Keratinocyte (primary cell): ENCODE measurements around the gene DEPP1. TPM values are rescaled to one million over a fixed set of nuclear protein-coding genes. Genes with fewer than 3 reads are reported as not detected.

Source experiments
- DNase-seq: peaks from one replicate; pipeline ENCODE4 v3.0.0-alpha.2; 2011; ENCODE audit warnings: low read depth, missing footprints, low spot score
- FAIRE-seq: peaks from 2 replicates; lab custom pipeline; 2011; peaks lifted over from hg19 to GRCh38; lab: Jason Lieb, UNC
- H2AFZ ChIP-seq: 2 replicates; pipeline ENCODE4 v1.6.0; 2012; ENCODE audit warnings: low read length, control low read depth, inconsistent platforms; ENCODE audit not compliant: control insufficient read depth
- H3K27ac ChIP-seq: 2 replicates; pipeline ENCODE4 v1.5.1; 2011; ENCODE audit warnings: low read length; ENCODE audit not compliant: control insufficient read depth, insufficient read depth
- H3K27me3 ChIP-seq: 3 replicates; pipeline ENCODE4 v1.6.0; 2011; ENCODE audit warnings: low read length; ENCODE audit not compliant: control insufficient read depth, insufficient read depth; ENCODE audit errors: extremely low read depth
- H3K36me3 ChIP-seq, 2 experiments: 2 replicates in 1 of 2; 3 replicates in 1 of 2; pipeline ENCODE4 v1.5.1; 2011; ENCODE audit warnings: low read length in 2 of 2, mild to moderate bottlenecking in 1 of 2; ENCODE audit not compliant: control insufficient read depth in 2 of 2, insufficient read depth in 2 of 2; ENCODE audit errors: extremely low read depth in 1 of 2
- H3K4me1 ChIP-seq: 3 replicates; pipeline ENCODE4 v1.5.1; 2011; ENCODE audit warnings: low read length; ENCODE audit not compliant: control insufficient read depth, insufficient read depth; ENCODE audit errors: extremely low read depth
- H3K4me2 ChIP-seq: 3 replicates; pipeline ENCODE4 v1.6.0; 2011; ENCODE audit warnings: low read depth, low read length; ENCODE audit not compliant: control insufficient read depth, insufficient read depth; ENCODE audit errors: extremely low read depth
- H3K4me3 ChIP-seq, 3 experiments: fragments of 200-600 bp in 1 of 3; sonication (generic) in 1 of 3; 2 replicates in 2 of 3; 3 replicates in 1 of 3; pipeline ENCODE4 v1.5.1; 2011 to 2016; ENCODE audit warnings: low read length in 3 of 3, mild to moderate bottlenecking in 3 of 3, control low read depth in 2 of 3, inconsistent platforms in 1 of 3, low read depth in 1 of 3, mixed read lengths in 1 of 3, mixed run types in 1 of 3, moderate library complexity in 1 of 3; ENCODE audit not compliant: control insufficient read depth in 2 of 3, insufficient read depth in 2 of 3; ENCODE audit errors: extremely low read depth in 1 of 3
- H3K79me2 ChIP-seq: 2 replicates; pipeline ENCODE4 v1.6.0; 2012; ENCODE audit warnings: low read length; ENCODE audit not compliant: control insufficient read depth, insufficient read depth
- H3K9ac ChIP-seq: 3 replicates; pipeline ENCODE4 v1.6.0; 2011; ENCODE audit warnings: low read length; ENCODE audit not compliant: control insufficient read depth, insufficient read depth; ENCODE audit errors: extremely low read depth
- H3K9me1 ChIP-seq: 3 replicates; pipeline ENCODE4 v1.6.0; 2011; ENCODE audit warnings: low read length; ENCODE audit not compliant: control insufficient read depth, insufficient read depth; ENCODE audit errors: extremely low read depth
- H3K9me3 ChIP-seq: 2 replicates; pipeline ENCODE4 v1.5.1; 2012; ENCODE audit warnings: low read depth, low read length; ENCODE audit not compliant: control insufficient read depth
- H4K20me1 ChIP-seq: 3 replicates; pipeline ENCODE4 v1.6.0; 2011; ENCODE audit warnings: low read length; ENCODE audit not compliant: control insufficient read depth, insufficient read depth; ENCODE audit errors: extremely low read depth
- EZH2 ChIP-seq: IDR thresholded peaks from one replicate; pipeline ENCODE4 v1.6.1; 2012; ENCODE audit warnings: inconsistent platforms, mild to moderate bottlenecking, low read length, moderate library complexity
- dilution Hi-C: fragments of 300-500 bp; cut with MboI; formaldehyde crosslinking; loops from one replicate; pipeline ENCODE4 v1.7.0; 2020; ENCODE audit warnings: low sequenced_read_pairs; ENCODE audit not compliant: extremely low pct_ligation_motif_present
- polyA plus RNA-seq, 5 experiments: library from polyadenylated mRNA; depleted of rRNA in 3 of 5; stranded (reverse) in 3 of 5; stranded (forward) in 1 of 5; unstranded in 1 of 5; fragments of >200 nt; gene quantifications; 1 replicate in 1 of 5; 2 replicates in 3 of 5; 3 replicates in 1 of 5; pipeline versions ENCODE4 v1.2.1 to v1.2.3, GENCODE V29; 2011 to 2012; ENCODE audit warnings: missing spikeins in 2 of 5, low read depth in 1 of 5, low replicate concordance in 1 of 5
- TF ChIP-seq, protein P1 (sequence below), 3 experiments: IDR thresholded peaks in 1 of 3; conservative IDR thresholded peaks in 1 of 3; optimal IDR thresholded peaks in 1 of 3; 2 replicates in 2 of 3; 3 replicates in 1 of 3; pipeline versions ENCODE3 to v1.5.1; 2011; ENCODE audit warnings: low read length in 3 of 3, mild to moderate bottlenecking in 3 of 3, moderate library complexity in 2 of 3, control low read depth in 1 of 3, inconsistent platforms in 1 of 3; ENCODE audit not compliant: insufficient read depth in 2 of 3; ENCODE audit errors: extremely low read depth in 1 of 3

Gene DEPP1
- polyA plus RNA-seq, 1 donor (not counting 4 experiments of a cell fraction or from before 2014, with no cell fraction given) = 1.2 TPM

DNA sequence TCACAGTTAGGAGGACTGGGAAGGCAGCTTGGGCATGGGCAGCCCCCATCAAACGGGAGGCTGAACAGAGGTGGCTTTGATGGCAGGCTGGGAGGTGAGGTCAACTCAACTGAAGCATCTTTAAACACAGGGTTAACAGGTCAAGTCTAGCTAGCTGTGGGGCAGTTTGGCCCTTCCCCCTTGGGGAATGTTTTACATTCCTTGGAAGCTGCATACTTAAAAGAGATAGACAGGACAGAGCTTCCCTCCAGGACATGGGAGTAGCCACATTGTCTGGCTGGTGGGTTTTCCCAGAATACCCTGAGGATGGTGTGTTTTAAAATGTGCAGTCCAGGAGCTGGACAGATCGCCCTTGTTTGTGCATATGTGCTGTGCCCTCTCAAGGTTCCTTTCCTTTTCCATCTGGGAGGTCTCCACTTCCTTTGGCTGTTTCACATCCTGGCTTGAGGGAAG is 25.8 kb downstream of the DEPP1 start:
- DNase-seq (no peak), FAIRE-seq (no peak)
- no peak for TF ChIP-seq EZH2
- TF ChIP-seq, protein P1, sequence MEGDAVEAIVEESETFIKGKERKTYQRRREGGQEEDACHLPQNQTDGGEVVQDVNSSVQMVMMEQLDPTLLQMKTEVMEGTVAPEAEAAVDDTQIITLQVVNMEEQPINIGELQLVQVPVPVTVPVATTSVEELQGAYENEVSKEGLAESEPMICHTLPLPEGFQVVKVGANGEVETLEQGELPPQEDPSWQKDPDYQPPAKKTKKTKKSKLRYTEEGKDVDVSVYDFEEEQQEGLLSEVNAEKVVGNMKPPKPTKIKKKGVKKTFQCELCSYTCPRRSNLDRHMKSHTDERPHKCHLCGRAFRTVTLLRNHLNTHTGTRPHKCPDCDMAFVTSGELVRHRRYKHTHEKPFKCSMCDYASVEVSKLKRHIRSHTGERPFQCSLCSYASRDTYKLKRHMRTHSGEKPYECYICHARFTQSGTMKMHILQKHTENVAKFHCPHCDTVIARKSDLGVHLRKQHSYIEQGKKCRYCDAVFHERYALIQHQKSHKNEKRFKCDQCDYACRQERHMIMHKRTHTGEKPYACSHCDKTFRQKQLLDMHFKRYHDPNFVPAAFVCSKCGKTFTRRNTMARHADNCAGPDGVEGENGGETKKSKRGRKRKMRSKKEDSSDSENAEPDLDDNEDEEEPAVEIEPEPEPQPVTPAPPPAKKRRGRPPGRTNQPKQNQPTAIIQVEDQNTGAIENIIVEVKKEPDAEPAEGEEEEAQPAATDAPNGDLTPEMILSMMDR (optimal IDR thresholded peaks at IDR 0.05 in 1 of 3, IDR thresholded peaks at IDR 0.05 in 1 of 3, conservative IDR thresholded peaks at IDR 0.05 in 1 of 3; ENCODE audit: extremely low read depth in 1 of 3, insufficient read depth in 2 of 3, low read length in 3 of 3) = no peak
- H3K4me2 ChIP-seq = no peak overlapping the region
- no peak overlapping the region for H2AFZ ChIP-seq
- H3K9ac ChIP-seq = no peak overlapping the region
- H4K20me1 ChIP-seq = no peaks in the 10 kb centered on the region
- peaks cover 0 to 2% of the 10 kb centered on the region in 2 experiments for H3K36me3 ChIP-seq
- H3K4me3 ChIP-seq = no peak overlapping the region
- H3K4me1 ChIP-seq = no peaks in the 10 kb centered on the region
- dilution Hi-C loops = no loop called here
- H3K27me3 ChIP-seq = no peaks in the 10 kb centered on the region
- H3K9me1 ChIP-seq = no peaks in the 10 kb centered on the region
- H3K9me3 ChIP-seq = no peaks in the 10 kb centered on the region
- no peak overlapping the region for H3K27ac ChIP-seq
- no peaks in the 10 kb centered on the region for H3K79me2 ChIP-seq

DNA sequence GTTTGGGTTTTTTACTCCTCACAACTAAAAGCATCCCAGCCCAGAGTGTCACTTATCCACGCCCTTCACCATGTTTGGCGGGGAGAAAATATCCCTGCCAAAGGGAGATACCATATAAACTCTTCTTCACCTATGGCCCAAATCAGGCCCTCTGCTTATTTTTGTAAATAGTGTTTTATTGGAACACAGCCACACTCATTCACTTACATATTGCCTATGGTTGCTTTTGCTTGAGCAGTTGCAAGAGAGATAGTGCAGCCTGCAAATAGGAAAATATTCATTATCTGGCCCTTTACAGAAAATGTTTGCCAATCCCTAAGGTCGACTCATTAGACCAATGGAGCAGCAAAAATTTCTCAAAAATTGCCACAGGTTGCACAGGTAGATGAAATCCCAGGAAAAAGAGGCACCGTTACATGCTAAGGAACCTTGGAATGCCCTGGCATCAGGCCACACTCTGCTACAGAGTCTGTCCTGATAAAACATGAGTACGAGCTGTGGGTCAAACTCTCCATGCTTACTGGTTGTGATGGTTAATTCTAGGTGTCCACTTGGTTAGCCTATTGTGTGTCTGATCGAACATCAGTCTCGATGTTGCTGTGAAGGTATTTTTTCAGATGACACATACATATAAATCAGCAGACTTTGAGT is 26.9 kb downstream of the DEPP1 start:
- H3K4me1 ChIP-seq = no peaks in the 10 kb centered on the region
- no peaks in the 10 kb centered on the region for H4K20me1 ChIP-seq
- TF ChIP-seq, protein P1 (optimal IDR thresholded peaks at IDR 0.05 in 1 of 3, IDR thresholded peaks at IDR 0.05 in 1 of 3, conservative IDR thresholded peaks at IDR 0.05 in 1 of 3; ENCODE audit: extremely low read depth in 1 of 3, insufficient read depth in 2 of 3, low read length in 3 of 3) = no peak
- no peak for TF ChIP-seq EZH2
- H3K9me3 ChIP-seq = no peaks in the 10 kb centered on the region
- no peak overlapping the region for H3K4me2 ChIP-seq
- dilution Hi-C loops = no loop called here
- H3K4me3 ChIP-seq = no peak overlapping the region
- DNase-seq (no peak), FAIRE-seq (no peak)
- H3K9me1 ChIP-seq = no peaks in the 10 kb centered on the region
- H3K9ac ChIP-seq = no peak overlapping the region
- H3K79me2 ChIP-seq = no peaks in the 10 kb centered on the region
- no peaks in the 10 kb centered on the region for H3K27me3 ChIP-seq
- no peak overlapping the region for H3K27ac ChIP-seq
- H3K36me3 ChIP-seq = peaks cover 0 to 2% of the 10 kb centered on the region in 2 experiments
- H2AFZ ChIP-seq = no peak overlapping the region
